ENCODE data around the gene FLII.

DNA sequence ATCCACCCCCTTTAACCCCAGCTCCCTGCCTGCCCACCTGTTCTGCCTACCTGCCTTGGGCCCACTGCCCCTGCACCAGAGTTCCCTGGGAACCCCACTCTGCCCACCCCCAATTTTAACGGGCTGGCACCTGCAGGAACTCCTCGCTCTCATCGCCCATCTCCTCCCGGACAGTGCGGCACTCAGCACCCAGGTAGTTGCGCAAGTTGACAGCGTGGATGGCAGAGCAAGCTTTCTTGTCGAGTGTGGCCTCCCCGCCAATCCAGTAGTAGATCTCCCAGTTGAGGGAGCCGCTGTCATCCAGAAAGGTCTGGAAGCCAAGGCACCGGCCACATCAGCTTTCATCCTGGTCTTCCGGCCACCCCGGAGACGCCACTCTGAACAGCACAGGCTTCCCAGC is 7.8 kb downstream of the FLII start:
- TF ChIP-seq CTCF (tag by site-specific recombination; IDR thresholded peaks at IDR 0.05) (no peak), ZNF423 (tag by site-specific recombination; IDR thresholded peaks at IDR 0.05) (no peak), ZBTB49 (tag by site-specific recombination; IDR thresholded peaks at IDR 0.05; ENCODE audit: low read depth) (no peak), ZSCAN5A (tag by site-specific recombination; IDR thresholded peaks at IDR 0.05) (no peak), ZNF140 (tag by site-specific recombination; IDR thresholded peaks at IDR 0.05) (no peak), ZNF175 (tag by site-specific recombination; IDR thresholded peaks at IDR 0.05) (no peak), ZNF37A (tag by site-specific recombination; IDR thresholded peaks at IDR 0.05) (no peak)
- TF ChIP-seq, protein P1, sequence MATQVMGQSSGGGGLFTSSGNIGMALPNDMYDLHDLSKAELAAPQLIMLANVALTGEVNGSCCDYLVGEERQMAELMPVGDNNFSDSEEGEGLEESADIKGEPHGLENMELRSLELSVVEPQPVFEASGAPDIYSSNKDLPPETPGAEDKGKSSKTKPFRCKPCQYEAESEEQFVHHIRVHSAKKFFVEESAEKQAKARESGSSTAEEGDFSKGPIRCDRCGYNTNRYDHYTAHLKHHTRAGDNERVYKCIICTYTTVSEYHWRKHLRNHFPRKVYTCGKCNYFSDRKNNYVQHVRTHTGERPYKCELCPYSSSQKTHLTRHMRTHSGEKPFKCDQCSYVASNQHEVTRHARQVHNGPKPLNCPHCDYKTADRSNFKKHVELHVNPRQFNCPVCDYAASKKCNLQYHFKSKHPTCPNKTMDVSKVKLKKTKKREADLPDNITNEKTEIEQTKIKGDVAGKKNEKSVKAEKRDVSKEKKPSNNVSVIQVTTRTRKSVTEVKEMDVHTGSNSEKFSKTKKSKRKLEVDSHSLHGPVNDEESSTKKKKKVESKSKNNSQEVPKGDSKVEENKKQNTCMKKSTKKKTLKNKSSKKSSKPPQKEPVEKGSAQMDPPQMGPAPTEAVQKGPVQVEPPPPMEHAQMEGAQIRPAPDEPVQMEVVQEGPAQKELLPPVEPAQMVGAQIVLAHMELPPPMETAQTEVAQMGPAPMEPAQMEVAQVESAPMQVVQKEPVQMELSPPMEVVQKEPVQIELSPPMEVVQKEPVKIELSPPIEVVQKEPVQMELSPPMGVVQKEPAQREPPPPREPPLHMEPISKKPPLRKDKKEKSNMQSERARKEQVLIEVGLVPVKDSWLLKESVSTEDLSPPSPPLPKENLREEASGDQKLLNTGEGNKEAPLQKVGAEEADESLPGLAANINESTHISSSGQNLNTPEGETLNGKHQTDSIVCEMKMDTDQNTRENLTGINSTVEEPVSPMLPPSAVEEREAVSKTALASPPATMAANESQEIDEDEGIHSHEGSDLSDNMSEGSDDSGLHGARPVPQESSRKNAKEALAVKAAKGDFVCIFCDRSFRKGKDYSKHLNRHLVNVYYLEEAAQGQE (tag by site-specific recombination; IDR thresholded peaks at IDR 0.05): no peak

Measured in HEK293 (cell line).